Tibial nerve (tissue), 4 donors: ENCODE data around the gene ATP2B3.

ENCODE experiments used
- EP300 ChIP-seq, 2 donors: sonication (generic); formaldehyde crosslinking; IDR thresholded peaks; one replicate each; pipeline ENCODE4 v1.6.1; 2017; ENCODE audit warnings: antibody characterized with exemption in 2 of 2, mild to moderate bottlenecking in 1 of 2
- POLR2A ChIP-seq, 2 donors: fragments of 450-650 bp; IDR thresholded peaks; one replicate each; pipeline ENCODE4 v1.6.1; 2017; ENCODE audit warnings: antibody characterized with exemption in 2 of 2, mild to moderate bottlenecking in 2 of 2, moderate library complexity in 2 of 2
- TF ChIP-seq, protein P1 (sequence below), 5 experiments: fragments of 200-600 bp in 3 of 5; fragments of 450-650 bp in 2 of 5; sonication (generic) in 3 of 5; IDR thresholded peaks; one replicate each; pipeline ENCODE4 v1.5.1; 2016 to 2019; ENCODE audit warnings: antibody characterized with exemption in 5 of 5, mild to moderate bottlenecking in 3 of 5, moderate library complexity in 2 of 5

DNA sequence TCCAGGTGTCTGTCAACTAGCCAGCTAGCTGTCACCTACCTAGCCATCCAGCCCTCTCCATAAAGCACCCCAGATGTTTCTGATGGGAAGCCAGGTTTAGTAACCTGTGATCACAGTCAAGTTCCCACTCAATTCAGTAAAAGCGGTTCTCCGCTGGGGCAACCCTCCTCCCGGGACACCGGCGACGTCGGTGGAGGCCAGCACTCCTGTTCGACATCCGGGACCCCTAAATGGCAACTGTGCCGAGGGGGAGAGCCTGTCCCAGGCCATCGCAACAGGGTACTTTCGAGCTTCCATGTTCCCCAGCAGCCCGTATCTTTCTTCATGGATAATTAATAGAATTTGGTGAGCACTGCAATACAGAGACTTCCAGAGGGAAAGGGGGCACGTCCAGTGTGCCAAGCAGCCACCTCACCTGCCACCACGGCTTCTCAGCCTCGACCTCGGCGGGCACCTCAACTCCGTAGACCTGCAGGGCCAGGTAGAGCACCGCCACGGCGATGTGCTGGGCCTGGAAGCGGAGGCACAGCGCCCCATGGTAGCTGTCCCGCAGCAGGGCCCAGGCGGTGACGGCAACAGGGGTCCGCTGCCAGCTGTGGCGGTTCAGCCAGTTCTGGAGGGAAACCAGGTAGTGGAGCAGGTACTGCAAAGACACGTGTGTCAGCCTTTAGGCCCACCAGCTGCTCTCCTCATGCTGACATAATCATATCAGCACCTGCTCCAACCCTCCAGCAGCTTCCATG, 74.8 kb downstream of the ATP2B3 start:
- no peak for TF ChIP-seq POLR2A (IDR thresholded peaks at IDR 0.05)
- TF ChIP-seq, protein P1, sequence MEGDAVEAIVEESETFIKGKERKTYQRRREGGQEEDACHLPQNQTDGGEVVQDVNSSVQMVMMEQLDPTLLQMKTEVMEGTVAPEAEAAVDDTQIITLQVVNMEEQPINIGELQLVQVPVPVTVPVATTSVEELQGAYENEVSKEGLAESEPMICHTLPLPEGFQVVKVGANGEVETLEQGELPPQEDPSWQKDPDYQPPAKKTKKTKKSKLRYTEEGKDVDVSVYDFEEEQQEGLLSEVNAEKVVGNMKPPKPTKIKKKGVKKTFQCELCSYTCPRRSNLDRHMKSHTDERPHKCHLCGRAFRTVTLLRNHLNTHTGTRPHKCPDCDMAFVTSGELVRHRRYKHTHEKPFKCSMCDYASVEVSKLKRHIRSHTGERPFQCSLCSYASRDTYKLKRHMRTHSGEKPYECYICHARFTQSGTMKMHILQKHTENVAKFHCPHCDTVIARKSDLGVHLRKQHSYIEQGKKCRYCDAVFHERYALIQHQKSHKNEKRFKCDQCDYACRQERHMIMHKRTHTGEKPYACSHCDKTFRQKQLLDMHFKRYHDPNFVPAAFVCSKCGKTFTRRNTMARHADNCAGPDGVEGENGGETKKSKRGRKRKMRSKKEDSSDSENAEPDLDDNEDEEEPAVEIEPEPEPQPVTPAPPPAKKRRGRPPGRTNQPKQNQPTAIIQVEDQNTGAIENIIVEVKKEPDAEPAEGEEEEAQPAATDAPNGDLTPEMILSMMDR (IDR thresholded peaks at IDR 0.05) = no peak
- TF ChIP-seq EP300 (IDR thresholded peaks at IDR 0.05) = no peak
